Stomach (tissue), 9 donors: ENCODE measurements around the gene ABI3BP. TPM values are rescaled to one million over a fixed set of nuclear protein-coding genes. Genes with fewer than 3 reads are reported as not detected.

Experiments used
- DNase-seq, 2 donors: peaks; one replicate each; pipeline versions ENCODE4 v3.0.0 to v3.0.0-alpha.2; 2013 to 2019
- H3K27ac ChIP-seq, 5 donors: fragments of 200-600 bp in 4 of 5; sonication (generic) in 4 of 5; one replicate each; pipeline ENCODE4 v1.5.1; 2013 to 2019; ENCODE audit warnings: mild to moderate bottlenecking in 1 of 5, moderate library complexity in 1 of 5
- H3K27me3 ChIP-seq, 3 donors: fragments of 200-600 bp; sonication (generic); one replicate each; pipeline ENCODE4 v1.5.1; 2017 to 2019; ENCODE audit warnings: mixed run types in 1 of 3
- H3K36me3 ChIP-seq, 4 donors: fragments of 200-600 bp; sonication (generic); 1 replicate in 3 of 4; 2 replicates in 1 of 4; pipeline ENCODE4 v1.5.1; 2016 to 2019
- H3K4me1 ChIP-seq, 4 donors: fragments of 200-600 bp; sonication (generic); one replicate each; pipeline ENCODE4 v1.5.1; 2016 to 2019
- H3K4me3 ChIP-seq, 4 donors: fragments of 200-600 bp; sonication (generic) in 3 of 4; one replicate each; pipeline ENCODE4 v1.5.1; 2016 to 2019; ENCODE audit warnings: mild to moderate bottlenecking in 1 of 4
- H3K9me3 ChIP-seq, 4 donors: fragments of 200-600 bp; sonication (generic); one replicate each; pipeline ENCODE4 v1.5.1; 2016 to 2019
- EP300 ChIP-seq: sonication (generic); formaldehyde crosslinking; IDR thresholded peaks from one replicate; pipeline ENCODE4 v1.6.1; 2017; ENCODE audit warnings: antibody characterized with exemption
- POLR2A ChIP-seq, 4 donors: fragments of 450-650 bp; IDR thresholded peaks; one replicate each; pipeline ENCODE4 v1.6.1; 2016; ENCODE audit warnings: antibody characterized with exemption in 4 of 4, control low read depth in 2 of 4, mild to moderate bottlenecking in 1 of 4, moderate library complexity in 1 of 4
- POLR2AphosphoS5 ChIP-seq, 3 donors: sonication (generic); formaldehyde crosslinking; IDR thresholded peaks; one replicate each; pipeline ENCODE4 v1.6.1; 2016; ENCODE audit warnings: antibody characterized with exemption in 3 of 3
- WGBS, 5 donors: extraction: QIAGEN DNeasy Blood & Tissue Kit in 3 of 5; methylation state at CpG; one replicate each; pipeline versions ENCODE4 v1.1.5 to v1.1.7; 2013 to 2018; 5-methylcytosine and 5-hydroxymethylcytosine counted together
- intact Hi-C: fragments of 100-400 bp; cut with DNase I; formaldehyde crosslinking; loops from one replicate; pipeline ENCODE4 v1.15.1; 2023; ENCODE audit warnings: low total_unique reads
- polyA plus RNA-seq, 3 donors: library from polyadenylated mRNA; stranded (reverse); fragments of 200-250 nt; gene quantifications; one replicate each; pipeline ENCODE4 v1.2.3, GENCODE V29; 2013
- total RNA-seq, 5 donors: library from RNA; depleted of rRNA; stranded (reverse); fragments of >200 nt; gene quantifications; one replicate each; pipeline versions ENCODE4 v1.1.0 to v1.2.3, GENCODE V29; 2014 to 2016
- TF ChIP-seq, protein P1 (sequence below), 7 experiments: fragments of 450-650 bp in 4 of 7; fragments of 200-600 bp in 3 of 7; sonication (generic) in 3 of 7; IDR thresholded peaks; one replicate each; pipeline ENCODE4 v1.5.1; 2016 to 2019; ENCODE audit warnings: antibody characterized with exemption in 7 of 7, control low read depth in 2 of 7, mild to moderate bottlenecking in 1 of 7
- donor health status: healthy with polysubstance abuse.
- donor health status: Bipolar disorder and iron deficiency.
- donor health status: healthy.

The ABI3BP gene
- total and polyA plus RNA-seq, 8 donors = 1.5 to 252 (median 21.7) TPM

DNA sequence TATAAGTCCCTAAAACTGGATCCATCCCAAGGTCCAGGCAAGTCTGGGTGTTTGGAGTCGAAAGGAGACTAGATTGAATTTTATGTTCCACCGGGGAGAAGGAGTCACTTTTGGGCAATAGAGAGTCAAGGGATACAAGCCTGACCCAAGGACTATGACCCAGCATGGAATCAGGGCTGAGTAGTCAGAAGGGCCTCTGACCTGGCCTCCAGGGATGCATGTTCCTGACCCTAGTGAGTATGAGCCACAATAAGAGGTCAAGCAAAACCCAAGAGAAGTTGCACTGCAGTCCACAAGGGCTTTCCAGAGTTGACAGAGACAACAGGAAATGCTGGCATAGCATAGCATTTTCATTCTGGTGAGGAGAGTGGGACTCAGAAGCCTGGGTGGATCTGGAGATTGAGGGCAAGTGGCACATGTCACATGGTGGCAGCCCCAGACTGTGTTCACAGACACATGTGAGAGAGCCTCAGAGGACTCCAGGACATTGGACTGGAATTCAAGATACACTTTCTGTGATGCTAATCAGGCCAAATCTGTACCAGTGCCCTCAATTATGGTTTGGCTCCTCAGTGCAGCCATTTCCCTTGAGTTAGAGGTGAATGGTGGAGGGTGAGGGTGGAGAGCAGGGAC is 217.0 kb downstream of the ABI3BP start:
- DNase-seq = no peak
- intact Hi-C loops = no loop called here
- Histone ChIP-seq H3K9me3 (no peaks in the 10 kb centered on the region), H3K27me3 (no peaks in the 10 kb centered on the region), H3K27ac (no peak overlapping the region), H3K4me3 (no peak overlapping the region), H3K4me1 (no peaks in the 10 kb centered on the region), H3K36me3 (peaks cover 0 to 62% (median 4%) of the 10 kb centered on the region in 4 donors)
- TF ChIP-seq POLR2A (IDR thresholded peaks at IDR 0.05) (no peak), EP300 (no peak), POLR2AphosphoS5 (IDR thresholded peaks at IDR 0.05) (no peak)
- TF ChIP-seq, protein P1, sequence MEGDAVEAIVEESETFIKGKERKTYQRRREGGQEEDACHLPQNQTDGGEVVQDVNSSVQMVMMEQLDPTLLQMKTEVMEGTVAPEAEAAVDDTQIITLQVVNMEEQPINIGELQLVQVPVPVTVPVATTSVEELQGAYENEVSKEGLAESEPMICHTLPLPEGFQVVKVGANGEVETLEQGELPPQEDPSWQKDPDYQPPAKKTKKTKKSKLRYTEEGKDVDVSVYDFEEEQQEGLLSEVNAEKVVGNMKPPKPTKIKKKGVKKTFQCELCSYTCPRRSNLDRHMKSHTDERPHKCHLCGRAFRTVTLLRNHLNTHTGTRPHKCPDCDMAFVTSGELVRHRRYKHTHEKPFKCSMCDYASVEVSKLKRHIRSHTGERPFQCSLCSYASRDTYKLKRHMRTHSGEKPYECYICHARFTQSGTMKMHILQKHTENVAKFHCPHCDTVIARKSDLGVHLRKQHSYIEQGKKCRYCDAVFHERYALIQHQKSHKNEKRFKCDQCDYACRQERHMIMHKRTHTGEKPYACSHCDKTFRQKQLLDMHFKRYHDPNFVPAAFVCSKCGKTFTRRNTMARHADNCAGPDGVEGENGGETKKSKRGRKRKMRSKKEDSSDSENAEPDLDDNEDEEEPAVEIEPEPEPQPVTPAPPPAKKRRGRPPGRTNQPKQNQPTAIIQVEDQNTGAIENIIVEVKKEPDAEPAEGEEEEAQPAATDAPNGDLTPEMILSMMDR (IDR thresholded peaks at IDR 0.05) = no peak
- 85 to 95% (median 94%) methylated on average over 2 of the region's 2 CpGs for WGBS, 5 donors

DNA sequence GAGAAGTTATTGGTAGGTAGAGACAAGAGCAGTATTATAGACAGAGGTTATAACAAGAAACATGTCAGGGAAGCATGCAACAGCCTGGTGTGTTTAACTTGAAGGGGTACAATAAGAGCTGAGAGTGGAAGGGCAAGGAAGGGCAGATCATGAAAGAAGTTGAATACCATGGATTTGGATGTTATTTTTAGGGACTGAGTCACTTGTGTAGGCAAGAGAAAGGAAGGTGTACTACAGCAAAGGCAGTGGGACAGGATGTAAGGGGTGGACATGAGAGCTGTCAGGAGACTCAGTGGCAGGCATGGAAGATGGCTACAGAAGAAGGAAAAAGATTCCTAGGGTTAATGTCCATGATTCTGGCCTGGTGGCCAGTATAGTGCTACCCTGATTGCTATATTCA is 217.6 kb downstream of the ABI3BP start:
- intact Hi-C loops = no loop called here
- DNase-seq = no peak
- Histone ChIP-seq H3K9me3 (no peaks in the 10 kb centered on the region), H3K4me3 (no peak overlapping the region), H3K27me3 (no peaks in the 10 kb centered on the region), H3K4me1 (no peaks in the 10 kb centered on the region), H3K36me3 (peaks cover 0 to 66% (median 4%) of the 10 kb centered on the region in 4 donors), H3K27ac (no peak overlapping the region)
- TF ChIP-seq POLR2A (IDR thresholded peaks at IDR 0.05) (no peak), EP300 (no peak), POLR2AphosphoS5 (IDR thresholded peaks at IDR 0.05) (no peak)
- TF ChIP-seq, protein P1 (IDR thresholded peaks at IDR 0.05) = no peak

DNA sequence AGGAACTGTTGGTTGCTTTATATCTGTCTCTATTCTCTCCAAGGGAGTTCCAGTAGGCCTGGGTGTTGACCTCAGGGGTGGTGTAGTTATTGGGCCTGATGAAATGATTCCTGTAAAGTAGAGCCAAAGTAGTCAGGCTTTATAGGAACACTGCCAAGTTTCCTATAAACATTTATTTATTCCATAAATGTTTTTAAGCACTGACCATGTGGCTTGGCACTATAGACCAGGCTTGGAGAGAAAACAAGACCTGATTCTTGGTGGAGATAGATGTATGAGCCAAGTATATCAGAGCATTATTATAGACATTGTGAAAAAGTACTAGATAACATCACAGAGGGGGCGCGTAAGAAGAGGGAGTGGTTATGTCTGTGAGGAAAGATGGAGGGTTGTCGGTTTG is 218.0 kb downstream of the ABI3BP start:
- DNase-seq = no peak
- H3K36me3 ChIP-seq = peaks cover 0 to 71% (median 5%) of the 10 kb centered on the region in 4 donors
- H3K27me3 ChIP-seq = no peaks in the 10 kb centered on the region
- no peaks in the 10 kb centered on the region for H3K4me1 ChIP-seq
- H3K4me3 ChIP-seq = no peak overlapping the region
- no peaks in the 10 kb centered on the region for H3K9me3 ChIP-seq
- H3K27ac ChIP-seq = no peak overlapping the region
- intact Hi-C loops = no loop called here
- 73 to 86% (median 84%) methylated on average over 3 of the region's 3 CpGs for WGBS, 5 donors
- TF ChIP-seq POLR2AphosphoS5 (IDR thresholded peaks at IDR 0.05) (no peak), POLR2A (IDR thresholded peaks at IDR 0.05) (no peak), EP300 (no peak)
- TF ChIP-seq, protein P1 (IDR thresholded peaks at IDR 0.05) = no peak

DNA sequence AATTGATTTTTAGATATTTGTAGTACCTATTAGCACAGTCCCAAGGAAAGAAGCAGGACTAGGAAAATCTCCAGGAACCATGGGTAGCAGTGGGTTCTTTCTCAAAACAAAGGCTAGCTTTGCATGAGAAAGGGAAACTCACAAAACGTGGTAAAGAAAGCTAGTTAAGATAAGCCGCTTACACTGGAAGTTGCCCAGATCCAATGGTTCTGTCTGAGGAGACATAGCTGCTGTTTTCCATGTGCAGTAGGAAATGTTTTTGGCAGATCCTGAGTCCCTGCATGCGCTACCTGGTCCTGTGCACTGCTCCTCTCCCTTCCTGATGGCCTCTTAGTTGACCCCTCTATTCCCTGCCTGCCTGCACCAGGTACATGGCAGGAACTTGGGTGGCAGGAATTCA is 223.5 kb downstream of the ABI3BP start:
- H3K27me3 ChIP-seq = no peaks in the 10 kb centered on the region
- no peak overlapping the region for H3K4me3 ChIP-seq
- TF ChIP-seq EP300 = no peak
- TF ChIP-seq POLR2AphosphoS5 (IDR thresholded peaks at IDR 0.05) = no peak
- TF ChIP-seq, protein P1 (IDR thresholded peaks at IDR 0.05) = no peak
- no peak for TF ChIP-seq POLR2A (IDR thresholded peaks at IDR 0.05)
- no peaks in the 10 kb centered on the region for H3K4me1 ChIP-seq
- no peaks in the 10 kb centered on the region for H3K9me3 ChIP-seq
- intact Hi-C loops = no loop called here
- no peak for DNase-seq
- H3K27ac ChIP-seq = no peak overlapping the region
- peaks cover 0 to 43% (median 6%) of the 10 kb centered on the region in 4 donors for H3K36me3 ChIP-seq
- WGBS, 5 donors = 64 to 71% (median 68%) methylated on average over 3 of the region's 3 CpGs
